Stimulated activated CD8-positive, alpha-beta memory T cell treated with anti-CD3 and anti-CD28 coated beads, Interleukin-4, amount 100 ng/mL, for 48 hours (primary cell): ENCODE measurements around the gene LCAT.

Experiments used
- DNase-seq: peaks from one replicate; pipeline ENCODE4 v3.0.0-alpha.2; 2020

LCAT gene

DNA sequence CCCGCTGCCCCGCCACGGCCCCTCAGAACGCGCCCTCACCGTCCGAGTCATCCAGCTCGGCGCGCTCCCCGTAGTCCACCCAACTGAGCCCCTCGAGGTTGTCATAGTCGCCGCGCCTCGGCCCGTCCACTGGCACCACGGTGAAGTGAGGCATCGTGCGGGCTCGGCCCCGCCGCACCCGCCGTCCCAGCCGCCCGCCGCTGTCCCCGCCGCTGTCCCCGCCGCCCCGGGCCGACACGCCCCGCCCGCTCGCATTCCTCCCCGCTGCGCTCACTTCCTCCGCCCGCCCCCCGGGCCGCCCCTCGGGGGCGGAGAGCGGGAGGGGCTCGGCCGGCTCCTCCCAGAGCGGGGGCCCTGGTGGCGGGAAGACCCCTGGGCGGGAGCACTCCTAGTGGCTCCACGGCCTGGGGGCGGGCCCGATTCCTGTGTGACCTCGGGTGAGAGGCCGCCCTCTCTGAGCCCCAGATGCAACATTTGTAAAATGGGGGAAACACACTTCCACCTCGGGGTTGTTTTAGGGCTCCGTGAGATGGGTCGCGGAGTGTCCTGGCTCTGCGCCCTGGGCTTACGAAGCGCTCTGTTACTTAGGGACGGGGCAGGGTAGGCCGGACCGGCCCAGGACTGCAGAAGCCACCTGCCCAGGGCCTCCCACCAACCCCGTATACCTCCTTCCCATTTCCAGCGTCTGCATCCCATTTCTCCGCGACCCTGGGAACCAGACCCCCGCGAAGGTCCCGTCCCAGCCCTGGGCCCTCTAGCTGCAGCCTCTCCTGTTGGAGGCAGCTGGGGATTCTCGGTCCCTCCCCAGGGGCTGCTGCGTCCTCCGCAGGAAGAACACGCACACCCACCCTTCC is 24.7 kb upstream of the LCAT start, which contains the start of gene SLC12A4:
Gene SLC12A4, minus strand, starts transcription at position 238 of the 854 bp plus-strand sequence. Its CDS starts 84 bp downstream, at position 154.
- peak; percentile 94 for DNase-seq

- DNase-seq: peak; percentile 57
Observed at GRCh38 chr16:67967958-67968399, 24.1 kb upstream of the LCAT start.

- peak; percentile 51 for DNase-seq
Observed at GRCh38 chr16:67967183-67967957, 23.4 kb upstream of the LCAT start.

DNA sequence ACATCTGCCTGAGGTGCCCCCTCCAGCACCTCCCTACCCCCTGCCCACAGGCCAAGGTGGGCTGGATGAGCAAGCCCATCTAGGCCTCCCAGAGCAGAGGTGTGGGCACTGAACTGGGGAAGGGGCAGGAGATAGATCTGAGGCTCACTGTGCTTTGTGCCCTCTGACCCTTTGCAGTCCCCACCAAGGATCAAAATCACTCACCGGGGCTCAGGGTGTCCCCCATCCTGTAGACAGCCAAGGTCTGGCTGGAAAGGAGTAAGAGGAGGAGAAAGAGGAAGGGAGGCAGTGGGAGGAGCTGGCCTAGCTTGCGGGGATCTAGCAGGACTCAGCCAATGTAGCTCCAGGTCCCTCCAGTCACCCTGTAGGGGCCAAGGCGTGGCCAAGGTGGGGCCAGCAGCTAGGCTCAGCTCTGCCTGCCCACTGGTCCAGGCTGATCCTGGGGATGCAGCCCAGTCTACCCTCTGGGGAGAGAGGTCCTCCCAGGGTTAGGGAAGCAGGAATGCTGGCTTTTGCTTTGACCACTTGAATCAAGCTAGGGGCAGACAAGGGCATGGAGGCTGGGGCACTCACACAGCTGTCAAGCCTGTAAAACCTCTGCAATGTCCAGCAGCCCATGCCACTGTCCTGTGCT is 22.7 kb upstream of the LCAT start:
- no peak for DNase-seq

GRCh38 chr16:67965668-67966548 is 22.0 kb upstream of the LCAT start:
- no peak for DNase-seq

DNA sequence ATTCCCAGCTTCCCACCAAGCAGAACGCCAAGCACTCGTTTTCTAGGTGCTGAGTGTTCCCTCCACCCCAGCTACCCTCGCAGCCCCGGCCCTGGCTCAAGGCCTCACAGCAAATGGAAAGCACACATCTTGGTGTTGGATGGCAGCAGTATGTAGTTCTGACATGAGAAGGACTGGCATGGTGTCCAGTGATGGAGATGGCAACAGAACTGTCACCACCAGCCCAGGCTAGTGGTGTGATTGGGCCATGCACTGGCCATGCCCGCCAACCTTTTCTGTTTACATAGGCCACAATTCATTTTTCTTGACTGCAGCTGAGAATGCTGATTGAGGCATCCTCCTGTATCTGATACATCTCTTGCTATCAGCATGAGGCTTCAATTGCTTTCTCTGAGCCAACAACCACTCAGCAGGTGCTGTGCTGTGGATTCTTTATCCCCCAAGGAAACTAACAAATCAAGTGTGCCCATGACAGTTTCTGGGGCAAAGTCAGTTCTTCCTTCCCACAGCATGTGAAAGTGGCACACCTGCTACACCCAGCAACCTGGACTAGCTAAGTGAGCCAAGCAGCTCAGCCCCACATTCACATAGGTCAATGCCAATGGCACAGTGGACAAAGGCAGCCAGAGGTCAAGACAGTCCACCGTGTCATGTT is 20.7 kb upstream of the LCAT start:
- no peak for DNase-seq

DNA sequence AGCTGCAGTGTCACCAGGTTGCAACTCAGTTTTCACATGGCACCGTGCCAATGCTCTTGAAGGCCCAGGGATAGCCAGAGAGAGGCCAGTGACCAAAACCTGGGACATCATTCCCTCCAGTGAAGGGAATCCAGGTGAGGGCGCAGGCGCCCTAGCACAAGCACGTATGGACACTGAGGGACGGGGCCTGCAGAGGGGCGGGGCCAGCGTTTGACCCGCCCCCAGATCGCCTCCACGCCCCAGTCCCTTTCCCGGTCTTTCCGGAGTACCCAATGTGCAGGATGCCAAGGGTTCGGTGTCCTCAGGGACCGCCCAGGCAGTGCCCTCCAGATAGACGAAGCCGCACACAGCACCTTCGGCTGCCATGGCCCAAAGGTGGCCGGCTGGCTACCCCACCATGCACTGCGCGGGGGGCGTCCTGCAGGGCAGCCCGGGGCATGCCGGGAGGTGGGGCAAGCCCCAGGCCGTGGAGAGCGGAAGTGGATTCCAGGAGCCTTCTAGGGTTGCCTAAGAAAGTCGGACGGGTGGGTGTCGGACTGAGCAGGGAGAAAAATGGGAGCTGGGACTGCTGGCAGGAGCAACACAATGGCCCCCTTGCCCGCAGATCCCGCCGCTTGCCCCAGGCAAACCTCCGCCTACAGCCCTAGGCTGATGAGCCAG is 19.9 kb upstream of the LCAT start:
- DNase-seq: no peak

GRCh38 chr16:67963292-67963661 is 19.4 kb upstream of the LCAT start:
- DNase-seq: no peak

GRCh38 chr16:67962135-67962534 is 18.2 kb upstream of the LCAT start:
- no peak for DNase-seq

GRCh38 chr16:67961551-67961957 is 17.6 kb upstream of the LCAT start:
- no peak for DNase-seq

GRCh38 chr16:67959536-67960329 is 15.8 kb upstream of the LCAT start:
- DNase-seq: no peak

- DNase-seq: no peak
Observed at GRCh38 chr16:67957622-67958021, 13.7 kb upstream of the LCAT start.

- DNase-seq: no peak
Observed at GRCh38 chr16:67954421-67955196, 10.7 kb upstream of the LCAT start.

- DNase-seq: no peak
Observed at GRCh38 chr16:67953641-67954375, 9.9 kb upstream of the LCAT start.

DNA sequence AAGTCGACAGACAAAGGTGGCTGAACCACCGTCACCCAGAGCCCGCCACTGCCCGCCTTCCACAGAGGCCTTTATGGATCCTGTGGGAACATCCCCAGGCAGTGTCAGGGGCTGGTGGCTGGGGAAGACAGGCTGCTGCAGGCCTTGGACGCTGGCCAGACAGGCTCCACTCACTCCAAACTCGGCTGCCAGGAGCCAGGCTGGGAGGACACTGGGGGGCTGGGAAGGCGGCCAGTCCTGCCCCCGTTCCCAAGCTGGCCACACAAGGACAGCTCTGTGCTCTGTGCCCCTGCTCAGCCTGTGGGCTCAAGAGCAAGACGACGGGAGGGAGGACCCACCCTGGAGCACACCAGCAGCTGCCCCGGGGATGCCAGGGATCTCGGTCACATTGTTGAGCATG is 7.6 kb upstream of the LCAT start:
- no peak for DNase-seq

DNA sequence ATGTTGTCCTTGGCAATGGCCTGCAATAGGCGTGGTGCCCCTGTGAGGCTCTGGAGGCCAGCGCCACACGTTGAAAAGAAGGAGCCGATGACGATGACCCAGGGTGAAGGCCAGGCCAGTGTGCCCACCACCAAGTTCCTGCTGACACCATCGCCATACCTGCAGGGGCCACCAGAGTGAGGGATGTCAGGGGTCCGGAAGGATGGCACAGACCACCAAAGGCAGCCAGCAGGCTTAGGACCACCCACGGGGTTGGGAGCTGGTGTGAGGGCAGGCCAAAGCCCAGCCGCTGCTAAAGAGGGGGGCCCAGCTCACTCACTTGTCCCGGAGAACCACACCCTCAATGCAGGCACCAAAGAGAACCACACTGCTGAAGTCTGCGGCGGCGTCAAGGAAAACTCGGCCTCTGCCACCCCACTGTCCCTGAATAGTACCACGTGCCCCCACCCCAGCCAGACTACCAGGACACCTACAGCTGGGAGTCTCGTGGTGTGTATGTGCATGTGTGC is 6.5 kb upstream of the LCAT start:
- no peak for DNase-seq

GRCh38 chr16:67949645-67950044 is 5.7 kb upstream of the LCAT start:
- no peak for DNase-seq

DNA sequence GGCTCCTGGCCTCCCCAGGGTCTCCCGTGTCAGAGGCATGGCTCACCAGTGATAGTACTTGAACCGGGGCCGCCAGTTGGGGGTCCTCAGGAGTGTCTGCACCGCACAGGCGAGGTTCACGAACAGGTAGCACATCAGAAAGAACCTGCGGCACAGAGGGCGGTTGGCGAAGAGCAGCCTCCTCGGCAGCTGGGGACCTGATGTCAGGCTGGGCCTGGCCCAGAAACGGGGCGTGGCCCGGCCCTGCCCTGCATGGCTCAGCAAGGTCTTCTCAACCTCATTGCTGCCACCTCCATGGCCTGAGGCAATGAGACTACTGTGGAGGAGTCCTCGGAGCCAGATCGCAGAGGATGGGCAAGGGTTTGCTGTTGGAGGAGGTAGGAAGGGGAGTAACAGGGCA is 4.1 kb upstream of the LCAT start:
- DNase-seq: no peak
